OCI-LY1 (cell line): ENCODE data around the gene TRNP1.

Experiments used
- EZH2 ChIP-seq: fragments of 200-600 bp; sonication (generic), shearing (Covaris generic); IDR thresholded peaks from 2 replicates; pipeline ENCODE4 v1.8.0; 2017; ENCODE audit warnings: borderline replicate concordance, mixed run types, mild to moderate bottlenecking, antibody characterized with exemption, low read length, moderate library complexity, mixed read lengths
- TF ChIP-seq, protein P1 (sequence below): fragments of 200-600 bp; sonication (generic), shearing (Covaris generic); IDR thresholded peaks from 2 replicates; pipeline ENCODE4 v1.5.1; 2017; ENCODE audit warnings: mild to moderate bottlenecking, antibody characterized with exemption, low read length, moderate library complexity, mixed read lengths

DNA sequence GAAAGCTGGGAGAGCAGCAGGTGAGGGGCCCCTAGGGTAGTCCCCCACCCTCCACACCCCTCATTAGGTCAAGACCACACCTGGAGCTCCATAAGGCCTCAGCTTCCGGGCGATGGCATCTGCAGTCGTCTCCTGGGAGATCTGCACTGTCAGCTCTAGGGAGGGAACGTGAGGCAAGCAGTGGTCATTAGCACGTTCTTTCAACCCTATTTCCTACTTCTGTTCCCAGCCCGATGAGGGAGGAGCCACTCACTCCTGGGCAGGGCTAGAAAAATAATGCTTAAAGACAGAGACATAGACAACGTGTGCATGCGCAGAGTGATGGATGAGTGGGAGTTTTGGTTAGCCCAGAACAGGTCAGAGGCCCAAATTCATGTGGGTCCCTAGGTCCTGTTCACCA lies 42.9 kb upstream of the TRNP1 start:
- TF ChIP-seq, protein P1, sequence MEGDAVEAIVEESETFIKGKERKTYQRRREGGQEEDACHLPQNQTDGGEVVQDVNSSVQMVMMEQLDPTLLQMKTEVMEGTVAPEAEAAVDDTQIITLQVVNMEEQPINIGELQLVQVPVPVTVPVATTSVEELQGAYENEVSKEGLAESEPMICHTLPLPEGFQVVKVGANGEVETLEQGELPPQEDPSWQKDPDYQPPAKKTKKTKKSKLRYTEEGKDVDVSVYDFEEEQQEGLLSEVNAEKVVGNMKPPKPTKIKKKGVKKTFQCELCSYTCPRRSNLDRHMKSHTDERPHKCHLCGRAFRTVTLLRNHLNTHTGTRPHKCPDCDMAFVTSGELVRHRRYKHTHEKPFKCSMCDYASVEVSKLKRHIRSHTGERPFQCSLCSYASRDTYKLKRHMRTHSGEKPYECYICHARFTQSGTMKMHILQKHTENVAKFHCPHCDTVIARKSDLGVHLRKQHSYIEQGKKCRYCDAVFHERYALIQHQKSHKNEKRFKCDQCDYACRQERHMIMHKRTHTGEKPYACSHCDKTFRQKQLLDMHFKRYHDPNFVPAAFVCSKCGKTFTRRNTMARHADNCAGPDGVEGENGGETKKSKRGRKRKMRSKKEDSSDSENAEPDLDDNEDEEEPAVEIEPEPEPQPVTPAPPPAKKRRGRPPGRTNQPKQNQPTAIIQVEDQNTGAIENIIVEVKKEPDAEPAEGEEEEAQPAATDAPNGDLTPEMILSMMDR = no peak
- TF ChIP-seq EZH2 = no peak
